Ovary (tissue), 3 donors: Measurements from ENCODE around the gene KCNIP1.

Source experiments
- CTCF ChIP-seq, 3 donors: fragments of 450-650 bp in 2 of 3; fragments of 200-600 bp in 1 of 3; IDR thresholded peaks; one replicate each; pipeline versions ENCODE4 v1.5.1 to v1.8.0; 2016 to 2022; ENCODE audit warnings: antibody characterized with exemption in 3 of 3, mild to moderate bottlenecking in 1 of 3
- EP300 ChIP-seq: sonication (generic); formaldehyde crosslinking; IDR thresholded peaks from one replicate; pipeline ENCODE4 v1.6.1; 2017; ENCODE audit warnings: antibody characterized with exemption
- POLR2A ChIP-seq: fragments of 450-650 bp; IDR thresholded peaks from one replicate; pipeline ENCODE4 v1.6.1; 2017; ENCODE audit warnings: antibody characterized with exemption, mild to moderate bottlenecking, moderate library complexity
- donor health status: DM: no; HTN: no; CAD: no.

DNA sequence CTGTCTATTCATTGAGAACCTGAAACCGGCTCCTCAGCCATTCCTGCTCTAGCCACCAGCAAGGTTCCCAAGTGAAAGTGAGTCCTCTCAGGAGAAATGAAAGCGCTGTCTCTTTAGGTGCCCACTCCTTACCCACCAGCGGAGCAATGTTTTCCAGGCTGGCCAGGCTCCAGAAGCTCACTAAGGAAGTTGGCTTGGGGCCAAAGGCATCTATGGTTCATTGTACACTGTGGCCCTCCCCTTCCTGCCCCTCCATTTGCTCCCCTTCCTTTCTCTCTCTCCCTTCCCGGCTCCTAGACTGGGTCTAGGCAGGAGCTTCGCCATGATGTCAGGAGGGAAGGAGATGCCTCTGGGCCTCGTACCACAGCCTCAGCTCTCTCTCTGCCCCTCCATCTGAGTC is 278.6 kb downstream of the KCNIP1 start:
- no peak for TF ChIP-seq CTCF (IDR thresholded peaks at IDR 0.05)
- no peak for TF ChIP-seq POLR2A
- no peak for TF ChIP-seq EP300
